SH-SY5Y (cell line): Measurements from ENCODE around the gene TRPV5.

Source experiments
- GATA2 ChIP-seq: IDR thresholded peaks from 2 replicates; pipeline ENCODE4 v1.6.1; 2011; ENCODE audit warnings: mild to moderate bottlenecking, low read depth, low read length
- GATA3 ChIP-seq: IDR thresholded peaks from 2 replicates; pipeline ENCODE4 v1.6.1; 2011; ENCODE audit warnings: low read depth, mild to moderate bottlenecking, low read length, moderate library complexity

Gene TRPV5

DNA sequence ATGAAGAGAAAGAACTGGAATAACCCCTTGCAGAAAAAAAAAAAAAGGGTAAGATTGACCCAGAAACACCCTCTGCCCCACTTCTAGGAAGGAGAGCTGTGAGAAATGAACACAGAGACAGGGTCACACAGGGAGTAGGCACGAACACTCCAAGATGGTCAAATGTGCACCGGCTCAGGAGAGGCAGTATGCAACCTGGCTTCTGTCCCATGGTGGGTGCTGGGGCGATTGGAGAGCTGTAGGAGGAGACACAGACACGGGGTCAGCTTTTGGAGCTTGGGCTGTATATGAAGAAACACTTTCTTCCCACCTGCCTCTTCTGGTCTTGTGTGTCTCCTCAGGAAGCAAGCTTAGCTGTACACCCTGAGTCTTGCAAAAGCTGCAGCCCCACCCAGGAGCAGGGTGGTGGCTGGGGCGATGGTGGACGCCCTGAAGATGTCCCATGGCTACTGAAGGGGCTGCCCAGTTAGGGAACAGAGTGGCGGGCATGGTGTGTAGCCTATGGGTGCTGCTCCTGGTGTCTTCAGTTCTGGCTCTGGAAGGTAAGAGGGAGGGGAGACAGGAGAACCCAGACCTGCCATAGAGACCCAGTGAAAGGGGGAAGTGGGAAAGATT, 70.7 kb downstream of the TRPV5 start:
- TF ChIP-seq GATA3: no peak
- TF ChIP-seq GATA2: no peak

- TF ChIP-seq GATA3 (no peak), GATA2 (no peak)
Observed at GRCh38 chr7:142862351-142862750, 71.2 kb downstream of the TRPV5 start.

GRCh38 chr7:142860968-142861367, 72.6 kb downstream of the TRPV5 start:
- TF ChIP-seq GATA2 (no peak), GATA3 (no peak)

DNA sequence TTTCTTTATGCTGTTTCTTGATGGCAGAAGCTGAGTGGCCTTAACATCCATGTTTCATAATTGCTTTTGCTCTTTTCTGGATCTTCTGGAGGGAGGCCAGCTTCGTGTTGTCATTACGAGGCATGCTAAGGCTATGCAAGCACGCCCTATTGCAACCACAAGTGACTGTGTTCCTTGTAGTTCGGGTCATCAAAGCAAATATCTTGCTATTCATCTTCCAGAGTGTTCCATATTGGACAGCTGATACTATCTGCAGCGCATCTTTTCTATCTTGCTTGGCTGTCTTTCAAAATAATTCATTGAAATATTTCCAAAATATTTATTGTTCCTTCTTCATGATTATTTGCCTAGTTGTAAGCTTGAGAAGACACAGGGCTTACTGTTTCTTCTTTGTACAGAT, 73.7 kb downstream of the TRPV5 start:
- TF ChIP-seq GATA2 (no peak), GATA3 (no peak)

GRCh38 chr7:142859411-142859810, 74.1 kb downstream of the TRPV5 start:
- TF ChIP-seq GATA2: no peak
- TF ChIP-seq GATA3: no peak
